KG1 (cell line): Measurements from ENCODE around the gene S100A10.
A peak's percentile ranks its signal among the peaks of the same experiment; 100 is the strongest.

Experiments used
- DNase-seq: peaks from one replicate; lab custom pipeline; 2025; lab: John Stamatoyannopoulos, UW

The S100A10 gene

GRCh38 chr1:152013664-152014237, 20.1 kb upstream of the S100A10 start:
- peak; percentile 35 for DNase-seq

GRCh38 chr1:152009691-152010090, 16.0 kb upstream of the S100A10 start:
- DNase-seq = no peak

GRCh38 chr1:152007047-152007446, 13.4 kb upstream of the S100A10 start:
- DNase-seq = no peak

GRCh38 chr1:152005360-152005912, 11.8 kb upstream of the S100A10 start:
- no peak for DNase-seq

GRCh38 chr1:152003846-152004442, 10.3 kb upstream of the S100A10 start:
- DNase-seq = no peak

GRCh38 chr1:152002960-152003359, 9.3 kb upstream of the S100A10 start:
- no peak for DNase-seq

GRCh38 chr1:152001631-152002584, 8.2 kb upstream of the S100A10 start:
- DNase-seq = peak; percentile 61

GRCh38 chr1:152000964-152001630, 7.4 kb upstream of the S100A10 start:
- no peak for DNase-seq

- DNase-seq = no peak
Observed at GRCh38 chr1:151998611-151999362, 5.1 kb upstream of the S100A10 start.

- no peak for DNase-seq
Observed at GRCh38 chr1:151997284-151997570, 3.6 kb upstream of the S100A10 start.

GRCh38 chr1:151995774-151996173, 2.1 kb upstream of the S100A10 start:
- DNase-seq = no peak

- no peak for DNase-seq
Observed at GRCh38 chr1:151994956-151995355, 1.3 kb upstream of the S100A10 start.

- DNase-seq = no peak
Observed at GRCh38 chr1:151993084-151993733, 450 bp downstream of the S100A10 start.

- no peak for DNase-seq
Observed at GRCh38 chr1:151992303-151993083, 1.2 kb downstream of the S100A10 start.

GRCh38 chr1:151991663-151992302, 1.9 kb downstream of the S100A10 start:
- no peak for DNase-seq

GRCh38 chr1:151990856-151991198, 2.8 kb downstream of the S100A10 start:
- DNase-seq = no peak

- no peak for DNase-seq
Observed at GRCh38 chr1:151990058-151990855, 3.4 kb downstream of the S100A10 start.

- no peak for DNase-seq
Observed at GRCh38 chr1:151989211-151989862, 4.3 kb downstream of the S100A10 start.
